Endothelial cell of umbilical vein (primary cell): ENCODE data around the gene HSPB8. TPM values are rescaled to one million over a fixed set of nuclear protein-coding genes. Genes with fewer than 3 reads are reported as not detected.

Experiments
- BruUV-seq: library from RNA; stranded (reverse); fragments of 400-500 nt; replicated peaks from 2 replicates; lab custom pipeline; 2021; lab: Mats Ljungman, UMichigan
- CTCF ChIA-PET: fragments of 300-600, 350-600 bp; sonication (Branson Sonifier 250); formaldehyde crosslinking; loops from one replicate; lab custom pipeline; 2021; ENCODE audit warnings: antibody characterized with exemption, inconsistent platforms; lab: Charles Lee
- POLR2A ChIA-PET: fragments of 300-600, 350-600 bp; sonication (Branson Sonifier 250); formaldehyde crosslinking; loops from one replicate; lab custom pipeline; 2021; ENCODE audit warnings: antibody characterized with exemption, inconsistent platforms; lab: Charles Lee
- DNase-seq: peaks from one replicate; pipeline ENCODE4 v3.0.0-alpha.2; 2011; ENCODE audit warnings: low read depth, low spot score
- FAIRE-seq: peaks from 2 replicates; lab custom pipeline; 2011; peaks lifted over from hg19 to GRCh38; lab: Jason Lieb, UNC
- H2AFZ ChIP-seq: 2 replicates; pipeline ENCODE4 v1.6.0; 2012; ENCODE audit warnings: low read depth, low read length, control low read depth, inconsistent platforms
- H3K27ac ChIP-seq: 2 replicates; pipeline ENCODE4 v1.5.1; 2011; ENCODE audit warnings: low read depth, mild to moderate bottlenecking, control low read depth, low read length, moderate library complexity; ENCODE audit not compliant: insufficient read depth
- H3K27me3 ChIP-seq, 2 experiments: 2 replicates each; pipeline versions ENCODE4 v1.6.0 to v1.6.1; 2011; ENCODE audit warnings: low read length in 2 of 2, mixed read lengths in 1 of 2; ENCODE audit not compliant: control insufficient read depth in 2 of 2, insufficient read depth in 2 of 2
- H3K36me3 ChIP-seq, 2 experiments: 2 replicates in 1 of 2; 3 replicates in 1 of 2; pipeline ENCODE4 v1.5.1; 2011; ENCODE audit warnings: low read length in 2 of 2, mild to moderate bottlenecking in 1 of 2, moderate library complexity in 1 of 2; ENCODE audit not compliant: control insufficient read depth in 2 of 2, insufficient read depth in 2 of 2; ENCODE audit errors: extremely low read depth in 1 of 2
- H3K4me1 ChIP-seq: 3 replicates; pipeline ENCODE4 v1.5.1; 2011; ENCODE audit warnings: mild to moderate bottlenecking, low read length; ENCODE audit not compliant: control insufficient read depth, insufficient read depth; ENCODE audit errors: extremely low read depth
- H3K4me2 ChIP-seq: 2 replicates; pipeline ENCODE4 v1.6.1; 2011; ENCODE audit warnings: low read length, control low read depth, mixed read lengths; ENCODE audit not compliant: insufficient read depth
- H3K4me3 ChIP-seq, 3 experiments: fragments of 200-600 bp in 1 of 3; sonication (generic), shearing (Covaris generic) in 1 of 3; replicated peaks in 1 of 3; 2 replicates each; pipeline ENCODE4 v1.5.1; 2011 to 2016; ENCODE audit warnings: control low read depth in 3 of 3, low read length in 3 of 3, mild to moderate bottlenecking in 2 of 3, inconsistent platforms in 1 of 3, low read depth in 1 of 3, moderate library complexity in 1 of 3; ENCODE audit not compliant: insufficient read depth in 1 of 3
- H3K79me2 ChIP-seq: 2 replicates; pipeline ENCODE4 v1.6.0; 2012; ENCODE audit warnings: low read length, inconsistent platforms; ENCODE audit not compliant: control insufficient read depth, insufficient read depth
- H3K9ac ChIP-seq: replicated peaks from 2 replicates; pipeline ENCODE3; 2011; ENCODE audit warnings: low read length, control low read depth; ENCODE audit not compliant: insufficient read depth; ENCODE audit errors: extremely low read depth
- H3K9me1 ChIP-seq: replicated peaks from 3 replicates; pipeline ENCODE4 v1.6.0; 2011; ENCODE audit warnings: mild to moderate bottlenecking, low read length; ENCODE audit not compliant: control insufficient read depth, insufficient read depth; ENCODE audit errors: extremely low read depth
- H3K9me3 ChIP-seq: replicated peaks from 2 replicates; pipeline ENCODE4 v1.5.1; 2012; ENCODE audit warnings: low read length, inconsistent platforms; ENCODE audit not compliant: control insufficient read depth, insufficient read depth
- H4K20me1 ChIP-seq: replicated peaks from 2 replicates; pipeline ENCODE3; 2011; ENCODE audit warnings: mild to moderate bottlenecking, low read length; ENCODE audit not compliant: control insufficient read depth, insufficient read depth; ENCODE audit errors: extremely low read depth
- CTCF ChIP-seq, 2 donors: IDR thresholded peaks; 1 replicate in 1 of 2; 2 replicates in 1 of 2; pipeline ENCODE4 v1.5.1; 2011; ENCODE audit warnings: low read length in 2 of 2, mild to moderate bottlenecking in 2 of 2, moderate library complexity in 2 of 2, control low read depth in 1 of 2, inconsistent platforms in 1 of 2, low read depth in 1 of 2; ENCODE audit not compliant: insufficient read depth in 1 of 2; ENCODE audit errors: extremely low read depth in 1 of 2
- EZH2 ChIP-seq: IDR thresholded peaks from 2 replicates; pipeline ENCODE4 v1.6.1; 2012; ENCODE audit warnings: borderline replicate concordance, low read depth, mild to moderate bottlenecking, moderate library complexity, low read length, inconsistent platforms; ENCODE audit not compliant: severe bottlenecking
- FOS ChIP-seq: IDR thresholded peaks from 2 replicates; pipeline ENCODE4 v1.6.1; 2011; ENCODE audit warnings: mild to moderate bottlenecking, low read length, moderate library complexity, borderline replicate concordance; ENCODE audit not compliant: insufficient read depth
- GATA2 ChIP-seq: IDR thresholded peaks from 2 replicates; pipeline ENCODE4 v1.7.0; 2011; ENCODE audit warnings: low read depth, mild to moderate bottlenecking, moderate library complexity, mixed read lengths, low read length; ENCODE audit not compliant: insufficient read length, insufficient read depth
- JUN ChIP-seq: IDR thresholded peaks from 2 replicates; pipeline ENCODE4 v1.6.1; 2011; ENCODE audit warnings: borderline replicate concordance, low read depth; ENCODE audit not compliant: insufficient read length, insufficient read depth
- MYC ChIP-seq: IDR thresholded peaks from one replicate; pipeline ENCODE4 v1.6.1; 2011; ENCODE audit warnings: mild to moderate bottlenecking, low read depth, low read length
- POLR2A ChIP-seq: IDR thresholded peaks from 2 replicates; pipeline ENCODE4 v1.6.1; 2012; ENCODE audit warnings: low read depth, mild to moderate bottlenecking, control low read depth, low read length
- POLR2AphosphoS5 ChIP-seq: IDR thresholded peaks from 2 replicates; pipeline ENCODE4 v1.6.1; 2012; ENCODE audit warnings: low read depth, mild to moderate bottlenecking, control low read depth, low read length, moderate library complexity; ENCODE audit not compliant: insufficient read depth
- dilution Hi-C: fragments of 300-500 bp; cut with MboI; formaldehyde crosslinking; loops from one replicate; pipeline ENCODE4 v1.15.0; 2019; ENCODE audit warnings: low sequenced_read_pairs; ENCODE audit not compliant: extremely low pct_ligation_motif_present
- intact Hi-C: fragments of 100-400 bp; cut with micrococcal nuclease; formaldehyde crosslinking; loops from one replicate; pipeline ENCODE4 v1.10.0; 2022
- polyA plus RNA-seq, 4 experiments: library from polyadenylated mRNA; depleted of rRNA in 3 of 4; stranded (reverse) in 3 of 4; unstranded in 1 of 4; fragments of >200 nt; gene quantifications; 2 replicates each; pipeline versions ENCODE4 v1.2.1 to v1.2.3, GENCODE V29; 2011 to 2012; ENCODE audit warnings: missing spikeins in 1 of 4
- total RNA-seq: library from RNA; stranded (reverse); gene quantifications from 2 replicates; pipeline ENCODE4 v1.2.3, GENCODE V29; 2021
- TF ChIP-seq, protein P1 (sequence below): IDR thresholded peaks from 2 replicates; pipeline ENCODE4 v1.6.1; 2011; ENCODE audit not compliant: insufficient read depth, insufficient read length

The HSPB8 gene
- total and polyA plus RNA-seq, 2 donors (not counting 3 experiments of a cell fraction or from before 2014, with no cell fraction given), result 10.8 to 14.7 TPM

- no peak overlapping the region for H3K4me2 ChIP-seq
Observed at GRCh38 chr12:119158402-119158801, 20.3 kb upstream of the HSPB8 start.

More at GRCh38 chr12:119158402-119158801, 20.3 kb upstream of the HSPB8 start:
- Histone ChIP-seq H3K9me3 (no peaks in the 10 kb centered on the region), H3K4me3 (no peak overlapping the region), H3K27me3 (no peaks in the 10 kb centered on the region), H2AFZ (no peak overlapping the region), H3K4me1 (no peaks in the 10 kb centered on the region), H3K36me3 (no peaks in the 10 kb centered on the region), H3K79me2 (no peaks in the 10 kb centered on the region), H4K20me1 (no peaks in the 10 kb centered on the region), H3K9ac (no peak overlapping the region), H3K27ac (no peak overlapping the region), H3K9me1 (no peaks in the 10 kb centered on the region)
- CTCF ChIA-PET, result no interaction called here
- POLR2A ChIA-PET, result no interaction called here
- dilution Hi-C loops, result no loop called here
- no TSS peak for BruUV-seq
- no peak for DNase-seq
- intact Hi-C loops, result no loop called here
- TF ChIP-seq POLR2AphosphoS5, result no peak
- no peak for TF ChIP-seq EZH2
- no peak for TF ChIP-seq JUN
- TF ChIP-seq, protein P1, sequence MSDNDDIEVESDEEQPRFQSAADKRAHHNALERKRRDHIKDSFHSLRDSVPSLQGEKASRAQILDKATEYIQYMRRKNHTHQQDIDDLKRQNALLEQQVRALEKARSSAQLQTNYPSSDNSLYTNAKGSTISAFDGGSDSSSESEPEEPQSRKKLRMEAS, result no peak
- TF ChIP-seq MYC, result no peak
- TF ChIP-seq CTCF (IDR thresholded peaks at IDR 0.05; ENCODE audit: extremely low read depth in 1 of 2, insufficient read depth in 1 of 2, low read depth in 1 of 2, low read length in 2 of 2), result no peak
- no peak for TF ChIP-seq GATA2
- TF ChIP-seq POLR2A, result no peak
- no peak for TF ChIP-seq FOS
- FAIRE-seq, result no peak
